Measurements from ENCODE around the gene DPP6.
"Not testable (repeated sequence)": the region's sequence is repeated elsewhere in the genome, so short reads cannot be mapped to it uniquely, and the experiment has no call there.

DPP6 gene

DNA sequence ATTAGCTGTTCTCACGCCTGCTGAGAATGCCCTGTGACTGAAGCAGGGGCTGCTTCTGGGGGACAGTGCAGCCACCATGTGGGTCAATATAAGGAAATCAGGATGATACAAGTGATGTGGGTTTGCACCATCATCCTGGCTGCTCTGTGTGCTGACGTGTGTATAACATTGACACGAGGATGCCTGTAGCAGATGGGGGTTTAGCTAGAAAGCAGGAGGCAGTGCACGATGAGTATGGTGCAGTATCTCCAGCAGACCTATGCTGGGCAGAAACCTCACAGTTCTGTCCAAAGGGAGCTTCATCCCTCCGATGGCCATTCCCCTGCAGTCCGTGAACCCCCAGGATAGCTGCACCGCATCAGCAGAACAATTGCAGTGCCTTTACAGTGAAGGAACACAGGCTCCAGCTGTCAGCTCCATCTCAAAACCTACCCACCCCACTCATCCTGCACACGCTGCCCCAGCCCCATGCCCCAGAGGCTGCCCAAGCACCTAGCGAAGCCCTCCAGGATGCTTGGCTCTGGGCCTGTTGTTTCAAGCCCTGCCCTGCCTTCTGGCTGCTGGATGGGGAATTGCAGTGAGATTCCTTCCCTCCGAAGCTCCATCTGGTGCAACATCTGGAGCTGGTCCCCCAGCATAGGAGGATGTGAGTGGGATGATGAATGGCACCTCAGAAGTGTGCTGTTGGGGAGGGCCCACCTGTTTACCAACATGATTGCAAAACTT lies 96.8 kb downstream of the DPP6 start:
- H3K4me1 ChIP-seq (ENCODE audit: insufficient read depth, low read length); H3K9me3 ChIP-seq (ENCODE audit: low read length); H3K4me3 ChIP-seq (ENCODE audit: low read length); H3K27me3 ChIP-seq (ENCODE audit: insufficient read depth, low read length); H2AFZ ChIP-seq (ENCODE audit: low read depth, low read length); H3K36me3 ChIP-seq (ENCODE audit: insufficient read depth, low read length): not testable (repeated sequence)

DNA sequence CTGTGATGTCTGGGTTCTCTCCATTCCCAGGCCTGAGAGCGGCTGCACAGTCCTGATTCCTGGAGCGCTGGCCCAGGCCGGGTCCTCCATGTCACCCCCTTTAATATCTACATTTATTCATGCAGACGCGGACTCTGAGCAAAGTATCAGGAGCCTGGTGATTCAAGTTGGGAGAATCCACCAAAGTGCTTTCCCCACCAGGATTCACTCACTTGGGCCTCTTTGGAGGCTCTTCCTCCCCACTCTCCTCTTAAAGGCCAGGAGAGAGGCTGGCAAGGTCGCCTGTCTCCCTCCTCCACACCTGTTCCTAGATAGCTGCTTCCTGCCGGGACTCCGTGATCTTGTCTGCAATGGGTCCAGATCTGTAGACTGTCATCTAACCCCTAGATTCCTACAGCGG lies 98.5 kb downstream of the DPP6 start:
- not testable (repeated sequence) for H3K36me3 ChIP-seq (ENCODE audit: insufficient read depth, low read length); H3K4me1 ChIP-seq (ENCODE audit: insufficient read depth, low read length); H3K27me3 ChIP-seq (ENCODE audit: insufficient read depth, low read length)

DNA sequence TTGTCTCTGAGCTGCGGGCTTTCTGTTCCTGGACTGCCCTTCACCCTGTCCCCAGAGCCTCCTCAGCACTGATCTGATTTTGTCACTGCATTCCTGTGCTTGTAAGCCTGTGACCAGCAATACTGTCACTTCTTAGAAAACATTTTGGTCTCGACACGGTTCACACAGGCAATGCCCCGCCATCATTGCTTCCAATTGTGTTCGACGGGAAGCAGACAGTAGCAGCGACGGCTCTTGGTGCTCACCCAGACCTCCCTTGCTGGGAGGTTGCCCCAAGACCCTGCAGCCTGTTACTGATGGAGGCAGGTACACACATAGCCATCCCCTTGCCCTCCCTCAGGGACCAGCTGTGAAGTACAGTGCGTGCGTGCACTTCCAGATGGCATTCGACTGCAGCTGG lies 99.1 kb downstream of the DPP6 start:
- H3K36me3 ChIP-seq (ENCODE audit: insufficient read depth, low read length); H3K4me1 ChIP-seq (ENCODE audit: insufficient read depth, low read length); H3K9me3 ChIP-seq (ENCODE audit: low read length); H2AFZ ChIP-seq (ENCODE audit: low read depth, low read length); H3K27me3 ChIP-seq (ENCODE audit: insufficient read depth, low read length); H3K4me3 ChIP-seq (ENCODE audit: low read length): not testable (repeated sequence)

More for the DNA sequence above, 98.5 kb downstream of the DPP6 start:
- not testable (repeated sequence) for H3K9me3 ChIP-seq (ENCODE audit: low read length); H3K4me3 ChIP-seq (ENCODE audit: low read length); H2AFZ ChIP-seq (ENCODE audit: low read depth, low read length)

DNA sequence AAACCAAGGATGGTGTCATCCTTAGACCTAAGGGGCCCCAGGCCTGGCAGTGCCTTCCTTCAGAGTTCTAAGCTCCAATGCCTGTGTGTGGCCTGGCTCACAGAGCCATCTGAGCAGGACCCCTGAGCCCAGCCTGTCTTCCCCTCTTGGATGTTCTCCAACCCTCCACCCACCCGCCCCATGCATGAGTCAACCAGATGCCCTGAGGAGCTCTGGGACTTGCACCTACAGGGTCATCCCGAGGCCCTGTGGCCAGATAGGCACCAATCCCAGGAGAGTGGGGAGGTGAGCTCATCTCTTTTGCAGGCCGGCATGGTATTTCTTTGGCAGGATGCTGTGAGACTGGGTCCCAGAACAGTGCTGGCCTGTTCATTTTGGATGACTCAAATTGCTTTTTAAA lies 103.7 kb downstream of the DPP6 start:
- H2AFZ ChIP-seq (ENCODE audit: low read depth, low read length); H3K4me1 ChIP-seq (ENCODE audit: insufficient read depth, low read length); H3K27me3 ChIP-seq (ENCODE audit: insufficient read depth, low read length); H3K9me3 ChIP-seq (ENCODE audit: low read length); H3K4me3 ChIP-seq (ENCODE audit: low read length); H3K36me3 ChIP-seq (ENCODE audit: insufficient read depth, low read length): not testable (repeated sequence)

DNA sequence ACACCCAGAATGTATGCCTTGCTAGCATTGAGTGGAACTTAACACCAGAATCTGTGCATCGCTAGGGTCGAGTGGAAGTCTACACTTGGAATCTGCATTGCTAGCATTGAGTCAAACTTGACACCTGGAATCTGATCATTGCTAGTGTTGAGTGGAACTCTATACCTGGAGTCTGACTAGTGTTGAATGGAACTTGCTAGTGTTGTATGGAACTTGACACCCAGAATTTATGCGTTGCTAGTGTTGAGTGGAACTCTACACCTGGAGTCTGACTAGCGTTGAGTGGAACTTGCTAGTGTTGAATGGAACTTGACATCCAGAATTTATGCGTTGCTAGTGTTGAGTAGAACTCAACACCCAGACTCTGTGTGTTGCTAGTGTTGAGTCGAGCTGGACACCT lies 110.7 kb downstream of the DPP6 start:
- not testable (repeated sequence) for H2AFZ ChIP-seq (ENCODE audit: low read depth, low read length); H3K27me3 ChIP-seq (ENCODE audit: insufficient read depth, low read length); H3K9me3 ChIP-seq (ENCODE audit: low read length); H3K36me3 ChIP-seq (ENCODE audit: insufficient read depth, low read length); H3K4me3 ChIP-seq (ENCODE audit: low read length); H3K4me1 ChIP-seq (ENCODE audit: insufficient read depth, low read length)

DNA sequence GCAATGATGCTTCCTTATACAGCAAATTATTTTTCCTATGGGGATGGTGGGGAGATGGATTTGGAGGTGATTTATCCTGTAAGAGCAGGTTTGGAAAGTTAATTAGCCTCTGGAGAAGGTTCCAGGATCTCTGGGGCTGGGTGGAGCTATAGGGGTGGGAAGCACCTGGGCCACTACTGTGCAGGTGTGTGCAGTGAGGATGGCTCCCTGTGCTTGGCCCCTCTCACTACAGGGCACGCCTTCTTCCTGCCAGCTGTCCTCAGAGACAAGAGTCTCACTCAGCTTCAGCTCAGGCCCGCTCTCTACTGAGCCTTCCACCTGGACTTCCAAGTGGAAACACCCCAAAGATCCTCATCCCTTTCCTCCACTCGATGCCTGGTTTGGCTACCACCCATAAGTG lies 111.4 kb downstream of the DPP6 start:
- not testable (repeated sequence) for H3K4me1 ChIP-seq (ENCODE audit: insufficient read depth, low read length); H2AFZ ChIP-seq (ENCODE audit: low read depth, low read length); H3K9me3 ChIP-seq (ENCODE audit: low read length); H3K27me3 ChIP-seq (ENCODE audit: insufficient read depth, low read length); H3K36me3 ChIP-seq (ENCODE audit: insufficient read depth, low read length); H3K4me3 ChIP-seq (ENCODE audit: low read length)

DNA sequence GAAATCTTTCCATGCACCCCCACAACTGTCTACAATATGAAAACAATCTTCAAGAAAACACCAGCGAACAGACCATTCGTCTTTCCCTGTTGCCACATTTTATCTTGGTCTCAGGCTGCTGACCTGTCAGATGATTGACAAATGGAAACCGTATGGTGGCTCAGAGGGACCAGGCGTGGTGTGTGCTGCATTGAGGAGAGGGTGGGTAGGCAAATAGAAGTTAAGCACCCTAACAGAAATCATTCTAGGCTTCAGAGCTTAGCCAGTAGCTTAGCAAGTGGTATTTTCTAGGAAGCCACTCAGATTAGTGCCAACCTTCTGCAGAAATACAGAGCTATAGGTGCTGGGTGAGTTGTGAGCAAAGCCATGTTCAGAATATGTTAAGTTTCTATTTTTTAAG lies 114.9 kb downstream of the DPP6 start:
- no peaks in the 10 kb centered on the region for H3K4me1 ChIP-seq (ENCODE audit: insufficient read depth, low read length)
- no peak overlapping the region for H2AFZ ChIP-seq (ENCODE audit: low read depth, low read length)
- no peaks in the 10 kb centered on the region for H3K9me3 ChIP-seq (ENCODE audit: low read length)

DNA sequence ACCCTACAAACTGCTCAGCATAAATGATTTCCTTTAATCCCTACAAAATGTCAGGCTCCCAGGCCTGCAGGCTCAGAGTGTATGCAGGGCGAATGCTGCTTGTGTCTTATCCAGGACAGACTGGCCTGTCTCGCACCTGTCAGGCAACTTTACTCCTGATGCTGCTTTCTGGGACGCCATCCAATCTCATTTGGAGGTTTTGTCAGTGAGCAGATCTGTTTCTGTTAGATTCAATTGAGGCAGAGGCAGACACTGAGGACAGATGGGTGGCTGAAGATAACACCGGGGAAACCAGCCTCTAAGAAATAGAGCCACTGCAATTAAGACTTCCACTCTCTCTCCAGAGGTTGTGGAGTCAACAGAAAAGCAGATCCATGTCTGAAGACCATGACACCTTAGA lies 115.6 kb downstream of the DPP6 start:
- no peaks in the 10 kb centered on the region for H3K9me3 ChIP-seq (ENCODE audit: low read length)
- no peaks in the 10 kb centered on the region for H3K27me3 ChIP-seq (ENCODE audit: insufficient read depth, low read length)
- H3K36me3 ChIP-seq (ENCODE audit: insufficient read depth, low read length): no peaks in the 10 kb centered on the region
- H2AFZ ChIP-seq (ENCODE audit: low read depth, low read length): no peak overlapping the region
- no peak overlapping the region for H3K4me3 ChIP-seq (ENCODE audit: low read length)
- H3K4me1 ChIP-seq (ENCODE audit: insufficient read depth, low read length): no peaks in the 10 kb centered on the region

More for the DNA sequence above, 114.9 kb downstream of the DPP6 start:
- Histone ChIP-seq H3K36me3 (ENCODE audit: insufficient read depth, low read length) (no peaks in the 10 kb centered on the region), H3K27me3 (ENCODE audit: insufficient read depth, low read length) (no peaks in the 10 kb centered on the region), H3K4me3 (ENCODE audit: low read length) (no peak overlapping the region)

DNA sequence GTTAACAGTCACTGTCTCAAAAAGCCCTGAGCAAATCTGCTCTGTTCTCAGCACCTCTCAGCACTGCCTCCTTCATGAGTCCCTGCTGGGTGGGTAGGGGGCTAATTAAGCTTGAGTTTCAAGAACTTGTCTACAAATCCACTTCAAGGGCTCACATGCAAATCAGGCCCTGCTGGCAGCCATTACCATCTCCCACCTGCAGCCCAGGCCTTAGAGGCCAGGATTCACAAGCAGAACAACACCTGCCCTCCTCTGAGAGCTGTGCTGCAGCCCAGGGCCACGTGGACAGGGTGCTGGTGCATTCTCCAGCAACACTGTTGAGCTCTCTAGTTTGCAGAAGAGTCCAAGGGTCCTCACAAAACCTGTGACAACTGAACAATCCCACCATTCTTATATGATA lies 119.2 kb downstream of the DPP6 start:
- H3K36me3 ChIP-seq (ENCODE audit: insufficient read depth, low read length): no peaks in the 10 kb centered on the region
- no peaks in the 10 kb centered on the region for H3K9me3 ChIP-seq (ENCODE audit: low read length)
- no peak overlapping the region for H3K4me3 ChIP-seq (ENCODE audit: low read length)
- H3K27me3 ChIP-seq (ENCODE audit: insufficient read depth, low read length): no peaks in the 10 kb centered on the region
- no peak overlapping the region for H2AFZ ChIP-seq (ENCODE audit: low read depth, low read length)
- H3K4me1 ChIP-seq (ENCODE audit: insufficient read depth, low read length): no peaks in the 10 kb centered on the region

DNA sequence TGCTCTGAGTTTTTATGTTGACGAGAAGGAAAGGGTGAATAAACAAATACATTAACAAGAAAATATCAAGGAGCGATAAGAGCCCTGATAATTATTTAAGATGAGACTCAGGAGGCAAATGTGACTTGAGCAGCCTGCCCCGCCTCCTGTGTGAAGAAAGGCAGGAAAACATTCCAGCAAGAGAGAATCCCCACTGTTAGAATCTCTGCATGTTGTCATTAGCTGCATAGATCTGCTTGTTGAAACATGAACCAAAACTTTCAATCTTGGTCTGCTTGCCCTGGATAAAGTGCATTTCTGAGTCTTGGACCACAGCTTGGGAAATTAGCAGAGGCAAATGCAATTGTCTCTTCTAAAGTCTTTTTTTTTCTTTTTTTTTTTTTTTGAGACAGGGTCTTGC lies 120.0 kb downstream of the DPP6 start:
- Histone ChIP-seq H3K36me3 (ENCODE audit: insufficient read depth, low read length) (no peaks in the 10 kb centered on the region), H3K9me3 (ENCODE audit: low read length) (no peaks in the 10 kb centered on the region), H2AFZ (ENCODE audit: low read depth, low read length) (no peak overlapping the region), H3K4me1 (ENCODE audit: insufficient read depth, low read length) (no peaks in the 10 kb centered on the region), H3K27me3 (ENCODE audit: insufficient read depth, low read length) (no peaks in the 10 kb centered on the region), H3K4me3 (ENCODE audit: low read length) (no peak overlapping the region)

DNA sequence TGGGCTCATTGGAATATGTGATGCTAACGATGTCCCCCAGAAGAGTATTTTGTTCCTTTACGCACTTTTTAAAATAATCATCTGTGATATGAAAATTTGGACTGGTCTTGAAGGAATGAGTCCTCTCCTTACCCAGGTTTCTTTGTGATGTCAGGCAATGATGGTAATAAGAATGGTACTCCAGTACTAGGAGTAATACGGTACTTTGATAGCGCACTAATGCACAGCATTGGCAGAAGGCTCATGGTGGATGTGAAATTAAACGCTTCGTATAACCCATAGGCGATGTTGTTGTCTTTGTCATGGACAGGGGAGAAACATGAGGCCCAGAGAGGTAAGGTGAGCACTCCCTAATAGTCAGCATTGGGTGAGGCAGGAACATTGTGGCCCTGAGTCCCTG lies 125.4 kb downstream of the DPP6 start:
- Histone ChIP-seq H3K4me1 (ENCODE audit: insufficient read depth, low read length) (no peaks in the 10 kb centered on the region), H3K9me3 (ENCODE audit: low read length) (no peaks in the 10 kb centered on the region), H3K4me3 (ENCODE audit: low read length) (no peak overlapping the region), H3K27me3 (ENCODE audit: insufficient read depth, low read length) (peaks cover 4% of the 10 kb centered on the region), H2AFZ (ENCODE audit: low read depth, low read length) (no peak overlapping the region), H3K36me3 (ENCODE audit: insufficient read depth, low read length) (no peaks in the 10 kb centered on the region)

DNA sequence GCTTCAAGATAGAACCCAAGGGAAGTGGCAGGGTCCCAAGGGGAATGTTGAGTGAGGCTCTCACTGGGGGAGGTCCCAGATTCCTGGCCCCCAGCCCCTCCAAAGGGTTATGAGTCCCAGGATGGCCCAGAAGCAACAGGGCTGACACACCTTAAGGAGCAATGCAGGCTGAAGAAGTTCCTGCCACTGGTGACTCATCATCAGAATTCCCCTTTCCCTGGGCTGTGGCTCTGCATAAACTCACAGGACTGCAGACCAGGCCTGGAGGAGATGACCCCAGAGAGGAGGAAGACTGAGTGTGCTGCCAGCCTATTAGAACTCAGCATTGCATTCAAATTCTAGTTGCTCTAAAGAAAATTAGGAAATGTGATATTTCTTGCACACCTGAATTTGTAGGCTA lies 126.7 kb downstream of the DPP6 start:
- no peaks in the 10 kb centered on the region for H3K9me3 ChIP-seq (ENCODE audit: low read length)
- no peak overlapping the region for H3K4me3 ChIP-seq (ENCODE audit: low read length)
- H3K27me3 ChIP-seq (ENCODE audit: insufficient read depth, low read length): peaks cover 11% of the 10 kb centered on the region
- H2AFZ ChIP-seq (ENCODE audit: low read depth, low read length): no peak overlapping the region
- no peaks in the 10 kb centered on the region for H3K4me1 ChIP-seq (ENCODE audit: insufficient read depth, low read length)
- no peaks in the 10 kb centered on the region for H3K36me3 ChIP-seq (ENCODE audit: insufficient read depth, low read length)

DNA sequence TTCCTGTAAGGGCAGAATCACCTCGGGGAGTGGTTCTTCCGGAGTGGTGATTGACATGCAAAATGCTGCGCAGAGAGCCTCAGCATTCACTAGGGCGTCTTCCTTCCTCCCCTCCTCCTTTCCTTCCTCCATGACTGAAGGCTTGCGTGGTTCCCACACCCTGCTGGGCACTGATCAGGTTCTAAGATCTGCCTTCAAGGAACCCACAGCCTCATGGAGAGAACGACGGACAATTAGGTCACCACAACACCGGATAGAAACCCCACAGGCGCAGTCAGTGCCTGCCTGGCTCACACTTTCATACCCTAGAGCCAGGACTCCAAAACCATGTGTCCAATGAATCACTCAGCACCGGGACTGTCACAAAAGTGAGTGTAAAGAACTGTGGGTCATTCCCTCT lies 131.3 kb downstream of the DPP6 start:
- no peaks in the 10 kb centered on the region for H3K4me1 ChIP-seq (ENCODE audit: insufficient read depth, low read length)
- H3K27me3 ChIP-seq (ENCODE audit: insufficient read depth, low read length): peaks cover 16% of the 10 kb centered on the region
- H3K9me3 ChIP-seq (ENCODE audit: low read length): no peaks in the 10 kb centered on the region
- no peaks in the 10 kb centered on the region for H3K36me3 ChIP-seq (ENCODE audit: insufficient read depth, low read length)
- H3K4me3 ChIP-seq (ENCODE audit: low read length): no peak overlapping the region
- no peak overlapping the region for H2AFZ ChIP-seq (ENCODE audit: low read depth, low read length)

DNA sequence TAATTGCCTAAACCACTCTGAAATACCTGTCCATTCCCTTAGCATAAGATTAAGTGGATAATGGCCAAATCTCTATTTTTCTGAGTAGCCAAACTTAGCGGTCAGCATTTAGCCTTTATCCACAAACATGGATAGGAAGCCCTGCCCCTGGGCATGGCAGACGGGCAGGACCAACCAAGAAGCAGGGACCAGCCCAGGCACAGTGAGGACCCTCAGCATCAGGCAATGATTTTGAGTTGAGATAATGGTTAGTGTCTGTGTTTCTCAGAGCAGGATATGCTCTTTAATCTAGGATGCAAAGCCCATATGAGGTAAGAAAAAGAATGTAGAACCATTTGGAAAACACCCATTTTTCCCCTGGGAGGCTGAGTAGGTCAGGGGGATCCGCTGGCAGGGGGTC lies 131.7 kb downstream of the DPP6 start:
- H3K4me1 ChIP-seq (ENCODE audit: insufficient read depth, low read length): no peaks in the 10 kb centered on the region
- no peaks in the 10 kb centered on the region for H3K36me3 ChIP-seq (ENCODE audit: insufficient read depth, low read length)
- H3K9me3 ChIP-seq (ENCODE audit: low read length): no peaks in the 10 kb centered on the region
- no peak overlapping the region for H3K4me3 ChIP-seq (ENCODE audit: low read length)
- no peak overlapping the region for H2AFZ ChIP-seq (ENCODE audit: low read depth, low read length)
- H3K27me3 ChIP-seq (ENCODE audit: insufficient read depth, low read length): peaks cover 16% of the 10 kb centered on the region
